Endothelial cell of umbilical vein (primary cell): ENCODE measurements around the gene NSG2. TPM values are rescaled to one million over a fixed set of nuclear protein-coding genes. Genes with fewer than 3 reads are reported as not detected.

ENCODE experiments used
- BruUV-seq: library from RNA; stranded (reverse); fragments of 400-500 nt; replicated peaks from 2 replicates; lab custom pipeline; 2021; lab: Mats Ljungman, UMichigan
- CTCF ChIA-PET: fragments of 300-600, 350-600 bp; sonication (Branson Sonifier 250); formaldehyde crosslinking; loops from one replicate; lab custom pipeline; 2021; ENCODE audit warnings: antibody characterized with exemption, inconsistent platforms; lab: Charles Lee
- POLR2A ChIA-PET: fragments of 300-600, 350-600 bp; sonication (Branson Sonifier 250); formaldehyde crosslinking; loops from one replicate; lab custom pipeline; 2021; ENCODE audit warnings: antibody characterized with exemption, inconsistent platforms; lab: Charles Lee
- DNase-seq: peaks from one replicate; pipeline ENCODE4 v3.0.0-alpha.2; 2011; ENCODE audit warnings: low read depth, low spot score
- FAIRE-seq: peaks from 2 replicates; lab custom pipeline; 2011; peaks lifted over from hg19 to GRCh38; lab: Jason Lieb, UNC
- H2AFZ ChIP-seq: 2 replicates; pipeline ENCODE4 v1.6.0; 2012; ENCODE audit warnings: low read depth, low read length, control low read depth, inconsistent platforms
- H3K27ac ChIP-seq: 2 replicates; pipeline ENCODE4 v1.5.1; 2011; ENCODE audit warnings: low read depth, mild to moderate bottlenecking, control low read depth, low read length, moderate library complexity; ENCODE audit not compliant: insufficient read depth
- H3K27me3 ChIP-seq, 2 experiments: 2 replicates each; pipeline versions ENCODE4 v1.6.0 to v1.6.1; 2011; ENCODE audit warnings: low read length in 2 of 2, mixed read lengths in 1 of 2; ENCODE audit not compliant: control insufficient read depth in 2 of 2, insufficient read depth in 2 of 2
- H3K36me3 ChIP-seq, 2 experiments: 2 replicates in 1 of 2; 3 replicates in 1 of 2; pipeline ENCODE4 v1.5.1; 2011; ENCODE audit warnings: low read length in 2 of 2, mild to moderate bottlenecking in 1 of 2, moderate library complexity in 1 of 2; ENCODE audit not compliant: control insufficient read depth in 2 of 2, insufficient read depth in 2 of 2; ENCODE audit errors: extremely low read depth in 1 of 2
- H3K4me1 ChIP-seq: 3 replicates; pipeline ENCODE4 v1.5.1; 2011; ENCODE audit warnings: mild to moderate bottlenecking, low read length; ENCODE audit not compliant: control insufficient read depth, insufficient read depth; ENCODE audit errors: extremely low read depth
- H3K4me2 ChIP-seq: 2 replicates; pipeline ENCODE4 v1.6.1; 2011; ENCODE audit warnings: low read length, control low read depth, mixed read lengths; ENCODE audit not compliant: insufficient read depth
- H3K4me3 ChIP-seq, 3 experiments: fragments of 200-600 bp in 1 of 3; sonication (generic), shearing (Covaris generic) in 1 of 3; replicated peaks in 1 of 3; 2 replicates each; pipeline ENCODE4 v1.5.1; 2011 to 2016; ENCODE audit warnings: control low read depth in 3 of 3, low read length in 3 of 3, mild to moderate bottlenecking in 2 of 3, inconsistent platforms in 1 of 3, low read depth in 1 of 3, moderate library complexity in 1 of 3; ENCODE audit not compliant: insufficient read depth in 1 of 3
- H3K79me2 ChIP-seq: 2 replicates; pipeline ENCODE4 v1.6.0; 2012; ENCODE audit warnings: low read length, inconsistent platforms; ENCODE audit not compliant: control insufficient read depth, insufficient read depth
- H3K9ac ChIP-seq: replicated peaks from 2 replicates; pipeline ENCODE3; 2011; ENCODE audit warnings: low read length, control low read depth; ENCODE audit not compliant: insufficient read depth; ENCODE audit errors: extremely low read depth
- H3K9me1 ChIP-seq: replicated peaks from 3 replicates; pipeline ENCODE4 v1.6.0; 2011; ENCODE audit warnings: mild to moderate bottlenecking, low read length; ENCODE audit not compliant: control insufficient read depth, insufficient read depth; ENCODE audit errors: extremely low read depth
- H3K9me3 ChIP-seq: replicated peaks from 2 replicates; pipeline ENCODE4 v1.5.1; 2012; ENCODE audit warnings: low read length, inconsistent platforms; ENCODE audit not compliant: control insufficient read depth, insufficient read depth
- H4K20me1 ChIP-seq: replicated peaks from 2 replicates; pipeline ENCODE3; 2011; ENCODE audit warnings: mild to moderate bottlenecking, low read length; ENCODE audit not compliant: control insufficient read depth, insufficient read depth; ENCODE audit errors: extremely low read depth
- EZH2 ChIP-seq: IDR thresholded peaks from 2 replicates; pipeline ENCODE4 v1.6.1; 2012; ENCODE audit warnings: borderline replicate concordance, low read depth, mild to moderate bottlenecking, moderate library complexity, low read length, inconsistent platforms; ENCODE audit not compliant: severe bottlenecking
- FOS ChIP-seq: IDR thresholded peaks from 2 replicates; pipeline ENCODE4 v1.6.1; 2011; ENCODE audit warnings: mild to moderate bottlenecking, low read length, moderate library complexity, borderline replicate concordance; ENCODE audit not compliant: insufficient read depth
- GATA2 ChIP-seq: IDR thresholded peaks from 2 replicates; pipeline ENCODE4 v1.7.0; 2011; ENCODE audit warnings: low read depth, mild to moderate bottlenecking, moderate library complexity, mixed read lengths, low read length; ENCODE audit not compliant: insufficient read length, insufficient read depth
- JUN ChIP-seq: IDR thresholded peaks from 2 replicates; pipeline ENCODE4 v1.6.1; 2011; ENCODE audit warnings: borderline replicate concordance, low read depth; ENCODE audit not compliant: insufficient read length, insufficient read depth
- MYC ChIP-seq: IDR thresholded peaks from one replicate; pipeline ENCODE4 v1.6.1; 2011; ENCODE audit warnings: mild to moderate bottlenecking, low read depth, low read length
- POLR2A ChIP-seq: IDR thresholded peaks from 2 replicates; pipeline ENCODE4 v1.6.1; 2012; ENCODE audit warnings: low read depth, mild to moderate bottlenecking, control low read depth, low read length
- dilution Hi-C: fragments of 300-500 bp; cut with MboI; formaldehyde crosslinking; loops from one replicate; pipeline ENCODE4 v1.15.0; 2019; ENCODE audit warnings: low sequenced_read_pairs; ENCODE audit not compliant: extremely low pct_ligation_motif_present
- intact Hi-C: fragments of 100-400 bp; cut with micrococcal nuclease; formaldehyde crosslinking; loops from one replicate; pipeline ENCODE4 v1.10.0; 2022
- polyA plus RNA-seq, 4 experiments: library from polyadenylated mRNA; depleted of rRNA in 3 of 4; stranded (reverse) in 3 of 4; unstranded in 1 of 4; fragments of >200 nt; gene quantifications; 2 replicates each; pipeline versions ENCODE4 v1.2.1 to v1.2.3, GENCODE V29; 2011 to 2012; ENCODE audit warnings: missing spikeins in 1 of 4
- total RNA-seq: library from RNA; stranded (reverse); gene quantifications from 2 replicates; pipeline ENCODE4 v1.2.3, GENCODE V29; 2021
- TF ChIP-seq, protein P1 (sequence below): IDR thresholded peaks from 2 replicates; pipeline ENCODE4 v1.6.1; 2011; ENCODE audit not compliant: insufficient read depth, insufficient read length

Gene NSG2
- total and polyA plus RNA-seq, 2 donors (not counting 3 experiments of a cell fraction or from before 2014, with no cell fraction given): not detected

DNA sequence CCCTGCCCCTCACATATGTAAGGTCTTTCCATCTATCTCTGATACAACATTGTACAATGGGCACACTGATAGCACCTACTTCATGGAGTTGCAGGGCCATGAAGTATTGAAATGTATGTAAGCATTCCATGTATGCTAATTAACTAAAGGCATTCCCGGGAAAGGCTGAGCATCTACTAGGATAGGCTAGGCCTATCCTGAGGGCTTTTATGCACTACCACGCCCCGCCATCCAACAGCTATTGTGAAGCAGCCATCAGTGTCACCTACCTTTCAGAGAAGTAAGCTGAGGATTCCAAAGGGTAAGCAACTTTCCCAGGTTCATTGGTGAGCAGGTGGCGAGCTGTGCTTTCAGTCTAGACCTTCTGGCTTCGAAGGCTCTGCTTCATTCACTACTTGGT, 47.6 kb downstream of the NSG2 start:
- CTCF ChIA-PET: no interaction called here

DNA sequence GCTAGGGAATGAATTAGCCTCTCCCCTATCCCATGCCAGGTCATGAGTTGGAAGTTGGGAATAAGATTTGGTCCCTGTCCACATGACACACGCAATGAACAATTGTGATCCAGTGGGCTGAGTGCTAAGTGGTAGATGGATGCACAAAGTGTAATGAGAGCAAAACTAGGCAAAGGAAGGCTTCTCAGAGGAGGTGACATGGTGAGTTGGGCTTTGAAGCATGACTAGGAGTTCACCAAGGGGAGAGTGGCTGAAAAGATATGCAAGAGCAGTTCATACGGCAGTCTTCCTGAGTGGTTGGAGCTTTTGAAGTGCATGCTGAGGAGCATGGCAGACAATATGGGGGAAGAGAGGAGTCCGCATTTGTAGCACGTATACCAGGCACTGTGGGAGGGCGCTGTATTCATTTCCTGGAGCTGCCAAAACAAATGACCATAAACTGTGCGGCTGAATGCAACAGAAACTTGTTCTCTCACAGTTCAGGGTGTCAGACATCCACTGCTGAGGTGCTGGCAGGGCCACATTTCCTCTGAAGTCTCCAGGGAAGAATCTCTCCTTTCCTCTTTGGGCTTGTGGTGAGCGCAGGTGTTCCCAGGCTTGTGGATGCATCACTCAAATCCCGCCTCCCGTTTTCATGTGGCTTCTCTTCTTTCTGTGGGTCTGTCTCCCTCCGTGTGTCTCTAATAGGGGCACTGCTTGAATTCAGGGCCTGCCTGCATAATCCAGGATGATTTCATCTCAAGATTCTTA, 49.5 kb downstream of the NSG2 start:
- H3K36me3 ChIP-seq: no peaks in the 10 kb centered on the region
- H3K4me1 ChIP-seq: no peaks in the 10 kb centered on the region
- POLR2A ChIA-PET: no interaction called here
- no peaks in the 10 kb centered on the region for H3K27me3 ChIP-seq
- TF ChIP-seq, protein P1, sequence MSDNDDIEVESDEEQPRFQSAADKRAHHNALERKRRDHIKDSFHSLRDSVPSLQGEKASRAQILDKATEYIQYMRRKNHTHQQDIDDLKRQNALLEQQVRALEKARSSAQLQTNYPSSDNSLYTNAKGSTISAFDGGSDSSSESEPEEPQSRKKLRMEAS: no peak
- no peak for TF ChIP-seq GATA2
- TF ChIP-seq POLR2A: no peak
- no peak for TF ChIP-seq MYC
- no peak for TF ChIP-seq JUN
- no peak for TF ChIP-seq FOS
- TF ChIP-seq EZH2: no peak
- no peak for DNase-seq
- no peak for FAIRE-seq
- no peaks in the 10 kb centered on the region for H3K9me3 ChIP-seq
- no peak overlapping the region for H3K4me3 ChIP-seq
- dilution Hi-C loops (no loop called here), intact Hi-C loops (no loop called here)
- CTCF ChIA-PET: no interaction called here
- H4K20me1 ChIP-seq: no peaks in the 10 kb centered on the region
- H3K9ac ChIP-seq: no peak overlapping the region
- H3K4me2 ChIP-seq: no peak overlapping the region
- H3K27ac ChIP-seq: no peak overlapping the region
- no TSS peak for BruUV-seq
- no peaks in the 10 kb centered on the region for H3K79me2 ChIP-seq
- no peak overlapping the region for H2AFZ ChIP-seq
- H3K9me1 ChIP-seq: no peaks in the 10 kb centered on the region

More for the DNA sequence above, 47.6 kb downstream of the NSG2 start:
- Histone ChIP-seq H3K79me2 (no peaks in the 10 kb centered on the region), H3K27ac (no peak overlapping the region), H3K4me2 (no peak overlapping the region), H4K20me1 (no peaks in the 10 kb centered on the region), H3K9ac (no peak overlapping the region), H3K36me3 (no peaks in the 10 kb centered on the region), H3K9me3 (no peaks in the 10 kb centered on the region), H3K4me3 (no peak overlapping the region), H3K27me3 (no peaks in the 10 kb centered on the region), H2AFZ (no peak overlapping the region), H3K4me1 (no peaks in the 10 kb centered on the region), H3K9me1 (no peaks in the 10 kb centered on the region)
- POLR2A ChIA-PET: no interaction called here
- DNase-seq (no peak), FAIRE-seq (no peak)
- BruUV-seq: no TSS peak
- dilution Hi-C loops (no loop called here), intact Hi-C loops (no loop called here)
- TF ChIP-seq, protein P1: no peak
- no peak for TF ChIP-seq EZH2
- no peak for TF ChIP-seq MYC
- no peak for TF ChIP-seq JUN
